Natural killer cell treated with Interleukin-12 subunit alpha and Interleukin-12 subunit beta and Interleukin-15 and Interleukin-18, amount 100 ng/mL, for 72 hours (primary cell): ENCODE results near the gene TMEM117. TPM values are rescaled to one million over a fixed set of nuclear protein-coding genes. Genes with fewer than 3 reads are reported as not detected.

Source experiments
- ATAC-seq, 2 donors: fragments of 150-1000 bp; cut with Tn5 transposase in 1 of 2; sonication (Bioruptor Pico), chemical (Tn5 transposase) in 1 of 2; 2 replicates each; pipeline ENCODE4 v1.10.0; 2021
- DNase-seq: peaks from one replicate; pipeline ENCODE4 v3.0.0; 2022; ENCODE audit warnings: low spot score
- H3K27ac Mint-ChIP-seq, 2 donors: 1 replicate in 1 of 2; 2 replicates in 1 of 2; pipeline ENCODE4 v1.8.0; 2022; ENCODE audit warnings: mixed read lengths in 2 of 2, mild to moderate bottlenecking in 1 of 2, moderate library complexity in 1 of 2
- H3K27me3 Mint-ChIP-seq, 2 donors: 1 replicate in 1 of 2; 2 replicates in 1 of 2; pipeline ENCODE4 v1.8.0; 2022; ENCODE audit warnings: mixed read lengths in 2 of 2
- H3K36me3 Mint-ChIP-seq: one replicate; pipeline ENCODE4 v1.8.0; 2022; ENCODE audit warnings: mixed read lengths
- H3K4me1 Mint-ChIP-seq, 2 donors: 1 replicate in 1 of 2; 2 replicates in 1 of 2; pipeline ENCODE4 v1.8.0; 2022; ENCODE audit warnings: low read depth in 2 of 2, mixed read lengths in 2 of 2, mild to moderate bottlenecking in 1 of 2
- H3K4me3 Mint-ChIP-seq: one replicate; pipeline ENCODE4 v1.8.0; 2022; ENCODE audit warnings: mixed read lengths
- H3K9me3 Mint-ChIP-seq: 2 replicates; pipeline ENCODE4 v1.8.0; 2022; ENCODE audit warnings: mixed read lengths
- total RNA-seq, 2 donors: library from RNA; stranded (reverse); gene quantifications; one replicate each; pipeline ENCODE4 v1.2.3, GENCODE V29; 2022

TMEM117 gene
- total RNA-seq, 2 donors from 2014 or later, result 2.4 to 5.0 TPM

DNA sequence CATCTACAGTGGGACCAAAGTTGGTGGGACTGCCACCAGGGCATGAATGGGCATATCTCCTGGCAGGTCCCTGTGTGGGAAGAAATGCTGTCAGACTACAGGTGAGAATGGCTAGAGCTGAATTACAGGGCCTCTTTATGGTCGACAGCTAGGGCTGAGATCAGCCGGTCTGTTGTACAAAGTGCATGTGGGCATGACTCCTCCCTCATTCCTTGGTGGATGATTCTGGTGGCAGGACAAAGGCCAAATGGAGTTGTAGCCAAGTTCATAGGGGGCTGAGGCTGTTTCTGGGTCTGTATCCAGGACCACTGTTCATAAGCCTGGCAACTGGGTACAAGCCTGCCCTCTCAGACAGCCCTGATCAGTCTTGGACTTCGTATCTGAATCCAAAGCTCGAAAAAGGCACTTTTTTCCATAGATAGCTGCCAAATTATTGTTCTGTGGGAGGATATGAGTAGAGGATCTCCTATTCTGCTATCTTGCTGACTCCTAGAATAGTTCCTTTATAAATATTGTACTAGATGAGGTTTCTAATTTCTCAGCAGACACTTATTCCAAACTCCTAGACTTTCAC, 460.8 kb downstream of the TMEM117 start:
- ATAC-seq, result no peak
- no peak for DNase-seq
- Mint-ChIP-seq H3K27me3 (no peaks in the 10 kb centered on the region), H3K4me1 (no peaks in the 10 kb centered on the region), H3K36me3 (peaks cover 7% of the 10 kb centered on the region), H3K9me3 (peaks cover 16% of the 10 kb centered on the region), H3K4me3 (no peak overlapping the region), H3K27ac (no peak overlapping the region)

DNA sequence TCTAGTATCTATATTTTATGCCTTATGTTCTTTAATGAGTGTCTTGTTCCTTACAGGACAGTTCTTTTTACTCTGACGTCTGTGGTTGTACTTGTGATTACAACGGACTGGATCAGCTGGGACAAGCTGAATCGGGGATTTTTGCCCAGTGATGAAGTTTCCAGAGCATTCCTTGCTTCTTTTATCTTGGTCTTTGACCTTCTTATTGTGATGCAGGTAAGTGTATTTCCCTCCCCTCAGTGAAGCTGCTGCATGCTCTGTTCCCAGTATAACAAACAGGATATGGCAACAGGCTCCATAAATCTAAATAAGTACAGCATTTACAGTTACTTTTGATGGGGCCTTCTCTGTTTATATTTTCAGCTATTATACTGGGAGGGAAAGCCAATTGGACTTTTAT, 463.6 kb downstream of the TMEM117 start:
- Mint-ChIP-seq H3K4me3 (no peak overlapping the region), H3K36me3 (peaks cover 13% of the 10 kb centered on the region), H3K4me1 (no peaks in the 10 kb centered on the region), H3K27ac (no peak overlapping the region), H3K9me3 (peaks cover 17% of the 10 kb centered on the region), H3K27me3 (no peaks in the 10 kb centered on the region)
- ATAC-seq, result no peak
- no peak for DNase-seq

DNA sequence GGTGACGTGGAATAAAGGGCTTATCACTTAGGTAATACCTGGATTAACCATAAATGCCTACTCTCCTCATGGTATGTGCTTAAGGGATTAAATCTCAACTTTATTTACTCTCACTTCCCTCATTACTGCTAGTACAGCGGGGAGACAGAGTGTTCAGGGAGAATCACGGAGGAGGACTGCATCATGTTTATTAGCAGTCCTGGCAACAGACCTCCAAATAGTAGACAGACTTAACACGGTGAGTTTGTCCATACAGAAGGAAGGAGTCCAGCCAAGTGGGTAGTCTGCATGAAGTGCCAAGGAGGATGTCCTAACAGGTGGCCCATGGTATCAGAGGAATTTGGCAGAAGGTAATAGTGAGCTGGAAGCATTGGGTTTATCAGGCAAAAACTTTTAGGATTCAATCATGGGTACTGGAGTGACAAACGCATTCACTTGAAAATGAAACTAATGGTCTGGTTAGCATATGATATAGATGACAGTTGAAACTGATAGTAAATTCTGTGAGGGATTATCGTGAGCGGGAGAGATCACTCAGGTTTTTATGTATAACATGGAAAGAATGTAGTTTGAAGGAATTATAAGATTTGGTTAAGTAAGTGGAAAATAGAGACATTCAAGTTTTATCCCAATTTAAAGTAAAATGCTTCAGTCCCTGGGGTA, 471.8 kb downstream of the TMEM117 start:
- H3K27me3 Mint-ChIP-seq, result no peaks in the 10 kb centered on the region
- H3K4me3 Mint-ChIP-seq, result no peak overlapping the region
- no peaks in the 10 kb centered on the region for H3K4me1 Mint-ChIP-seq
- DNase-seq, result no peak
- ATAC-seq, result no peak
- H3K27ac Mint-ChIP-seq, result no peak overlapping the region
- peaks cover 11% of the 10 kb centered on the region for H3K9me3 Mint-ChIP-seq
- peaks cover 9% of the 10 kb centered on the region for H3K36me3 Mint-ChIP-seq

DNA sequence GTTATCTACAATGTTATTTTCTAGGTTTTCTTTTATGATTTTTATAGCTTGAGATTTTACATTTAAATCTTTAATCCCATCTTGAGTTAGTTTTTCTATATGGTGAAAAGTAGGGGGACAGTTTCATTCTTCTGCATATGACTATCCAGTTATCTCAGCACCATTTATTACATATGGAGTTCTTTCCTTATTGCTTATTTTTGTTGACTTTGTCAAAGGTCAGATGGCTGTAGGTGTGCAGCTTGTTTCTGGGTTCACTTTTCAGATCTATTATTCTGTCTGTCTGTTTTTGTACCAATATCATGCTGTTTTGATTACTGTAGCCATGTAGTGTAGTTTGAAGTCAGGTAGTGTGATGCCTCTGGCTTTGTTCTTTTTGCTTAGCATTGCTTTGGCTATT, 477.3 kb downstream of the TMEM117 start:
- Mint-ChIP-seq H3K27me3 (no peaks in the 10 kb centered on the region), H3K36me3 (no peaks in the 10 kb centered on the region), H3K27ac (no peak overlapping the region), H3K4me3 (no peak overlapping the region), H3K9me3 (peaks cover 12% of the 10 kb centered on the region), H3K4me1 (no peaks in the 10 kb centered on the region)
- ATAC-seq (no peak), DNase-seq (no peak)

DNA sequence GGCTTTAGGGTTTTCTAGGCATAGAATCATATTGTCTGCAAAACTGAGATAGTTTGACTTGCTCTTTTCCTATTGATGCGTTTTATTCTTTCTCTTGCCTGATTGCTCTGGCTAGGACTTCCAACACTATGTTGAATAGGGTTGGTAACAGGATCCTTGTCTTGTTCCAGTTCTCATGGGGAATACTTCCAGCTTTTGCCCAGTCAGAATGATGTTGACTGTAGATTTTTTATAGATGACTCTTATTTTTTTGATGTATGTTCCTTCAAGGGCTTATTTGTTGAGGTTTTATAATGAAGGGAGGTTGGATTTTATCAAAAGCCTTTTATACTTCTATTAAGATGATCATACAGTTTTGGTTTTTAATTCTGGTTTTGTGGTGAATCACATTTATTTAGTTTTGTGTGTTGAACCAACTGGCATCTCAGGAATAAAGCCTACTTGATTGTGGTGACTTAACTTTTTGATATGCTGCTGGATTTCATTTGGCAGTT, 478.2 kb downstream of the TMEM117 start:
- H3K27ac Mint-ChIP-seq, result no peak overlapping the region
- no peak overlapping the region for H3K4me3 Mint-ChIP-seq
- DNase-seq, result no peak
- H3K9me3 Mint-ChIP-seq, result peaks cover 12% of the 10 kb centered on the region
- H3K4me1 Mint-ChIP-seq, result no peaks in the 10 kb centered on the region
- H3K27me3 Mint-ChIP-seq, result no peaks in the 10 kb centered on the region
- ATAC-seq, result no peak
- no peaks in the 10 kb centered on the region for H3K36me3 Mint-ChIP-seq

DNA sequence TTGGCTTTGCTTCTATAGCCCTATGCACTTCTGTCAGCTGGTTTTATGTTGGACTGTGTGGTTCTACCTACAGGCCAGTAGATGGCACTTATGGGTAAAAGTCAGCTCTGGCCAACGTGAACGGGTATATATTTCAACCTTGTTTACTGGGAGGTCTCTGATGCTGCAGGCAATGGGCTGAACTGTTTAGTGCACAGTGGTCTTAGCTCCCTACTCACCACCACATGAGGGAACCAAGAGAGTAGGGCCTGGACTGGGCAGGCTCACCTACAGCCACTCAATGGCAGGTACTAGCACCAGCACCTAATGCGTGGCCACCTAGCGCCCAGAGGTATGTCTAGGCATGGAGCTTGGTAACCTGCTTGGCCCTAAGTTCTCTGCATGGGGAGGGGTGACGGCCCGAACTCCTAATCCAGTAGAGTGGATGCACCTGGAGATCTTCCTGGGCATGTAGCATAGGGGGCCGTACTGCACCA, 481.8 kb downstream of the TMEM117 start:
- H3K9me3 Mint-ChIP-seq, result peaks cover 9% of the 10 kb centered on the region
- H3K36me3 Mint-ChIP-seq, result no peaks in the 10 kb centered on the region
- DNase-seq (no peak), ATAC-seq (no peak)
- H3K4me1 Mint-ChIP-seq, result no peaks in the 10 kb centered on the region
- H3K4me3 Mint-ChIP-seq, result no peak overlapping the region
- no peak overlapping the region for H3K27ac Mint-ChIP-seq
- H3K27me3 Mint-ChIP-seq, result no peaks in the 10 kb centered on the region

DNA sequence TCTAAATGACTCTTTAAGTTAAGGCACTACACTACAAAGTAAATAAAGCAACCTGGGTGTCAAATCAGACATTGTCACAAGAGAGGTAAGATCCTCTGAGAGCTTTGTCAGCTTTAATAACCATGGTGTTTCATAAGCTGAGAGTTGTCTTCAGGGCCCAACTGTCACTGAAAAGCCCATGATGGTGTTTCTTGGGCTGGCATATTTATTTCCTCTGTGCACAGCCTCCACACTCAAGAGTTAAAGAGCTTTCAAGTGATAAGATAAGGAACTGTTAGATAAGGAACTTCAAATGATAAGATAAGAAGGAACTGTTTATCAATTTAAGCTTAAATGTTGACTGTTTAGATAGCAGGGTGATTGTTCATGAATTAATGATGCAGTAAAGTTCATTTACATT, 495.4 kb downstream of the TMEM117 start:
- DNase-seq, result no peak
- H3K4me1 Mint-ChIP-seq, result no peaks in the 10 kb centered on the region
- peaks cover 12% of the 10 kb centered on the region for H3K9me3 Mint-ChIP-seq
- ATAC-seq, result no peak
- H3K4me3 Mint-ChIP-seq, result no peak overlapping the region
- no peaks in the 10 kb centered on the region for H3K27me3 Mint-ChIP-seq
- no peaks in the 10 kb centered on the region for H3K36me3 Mint-ChIP-seq
- H3K27ac Mint-ChIP-seq, result no peak overlapping the region

DNA sequence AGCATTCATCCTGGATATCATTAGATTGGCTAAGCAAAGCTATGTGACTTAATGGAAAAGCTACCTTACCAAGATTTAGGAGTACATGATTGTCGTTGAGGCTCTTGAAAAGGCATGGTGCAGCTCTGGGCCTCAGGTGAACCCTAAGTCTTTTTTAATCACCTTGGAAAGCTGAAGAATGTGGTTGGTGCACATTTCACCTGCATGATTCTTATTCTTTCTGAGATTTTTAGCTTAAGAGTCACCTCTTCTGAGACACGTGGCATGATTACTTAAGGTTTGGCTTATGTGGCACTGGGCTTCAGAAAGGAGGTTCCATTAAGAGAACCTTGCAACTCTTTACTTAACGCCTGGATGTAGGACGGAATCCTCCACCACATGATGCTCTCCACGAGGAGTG, 498.5 kb downstream of the TMEM117 start:
- DNase-seq (no peak), ATAC-seq (no peak)
- Mint-ChIP-seq H3K4me1 (no peaks in the 10 kb centered on the region), H3K36me3 (no peaks in the 10 kb centered on the region), H3K27ac (no peak overlapping the region), H3K4me3 (no peak overlapping the region), H3K9me3 (peaks cover 18% of the 10 kb centered on the region), H3K27me3 (no peaks in the 10 kb centered on the region)

DNA sequence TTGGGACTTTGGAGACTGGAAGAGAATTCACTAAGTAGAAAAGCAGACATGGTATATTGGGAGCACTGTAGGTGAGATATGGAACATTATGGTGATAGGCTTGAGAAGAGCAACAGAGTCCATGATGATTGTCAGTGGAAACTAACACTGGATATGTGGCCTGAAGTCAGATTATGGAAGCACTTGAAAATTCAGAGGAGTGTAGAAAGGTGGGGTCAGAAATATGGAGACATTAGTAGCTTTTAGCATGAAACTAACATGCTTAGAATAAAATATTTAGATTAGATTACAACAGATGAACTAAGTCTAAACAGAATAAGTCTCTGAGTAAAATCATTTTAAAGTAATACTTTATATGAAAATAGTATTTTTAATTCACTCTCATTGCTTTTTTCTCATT, 499.1 kb downstream of the TMEM117 start:
- DNase-seq (no peak), ATAC-seq (no peak)
- Mint-ChIP-seq H3K4me3 (no peak overlapping the region), H3K4me1 (no peaks in the 10 kb centered on the region), H3K27me3 (no peaks in the 10 kb centered on the region), H3K36me3 (no peaks in the 10 kb centered on the region), H3K27ac (no peak overlapping the region), H3K9me3 (peaks cover 13% of the 10 kb centered on the region)

DNA sequence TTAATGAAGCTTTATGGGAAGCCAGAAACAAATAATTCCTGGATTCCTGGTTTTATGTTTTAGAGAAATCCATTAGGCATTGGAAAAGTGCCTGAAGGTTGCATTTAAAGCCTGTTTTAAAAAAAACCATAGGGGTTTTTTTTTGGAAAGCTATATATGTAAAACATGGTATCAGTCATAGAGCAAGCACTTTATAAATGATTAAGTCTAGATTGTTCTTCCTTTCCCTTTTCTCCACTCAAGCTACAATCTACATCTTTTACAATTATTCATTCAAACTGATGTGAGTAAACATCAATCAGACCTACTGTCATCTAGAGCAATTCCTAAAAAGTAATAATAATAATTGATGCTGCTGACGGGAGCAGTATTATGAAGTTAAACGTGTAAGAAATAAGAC, 500.7 kb downstream of the TMEM117 start:
- no peak overlapping the region for H3K4me3 Mint-ChIP-seq
- no peak overlapping the region for H3K27ac Mint-ChIP-seq
- H3K4me1 Mint-ChIP-seq, result no peaks in the 10 kb centered on the region
- no peaks in the 10 kb centered on the region for H3K36me3 Mint-ChIP-seq
- no peak for ATAC-seq
- H3K27me3 Mint-ChIP-seq, result no peaks in the 10 kb centered on the region
- peaks cover 17% of the 10 kb centered on the region for H3K9me3 Mint-ChIP-seq
- DNase-seq, result no peak

DNA sequence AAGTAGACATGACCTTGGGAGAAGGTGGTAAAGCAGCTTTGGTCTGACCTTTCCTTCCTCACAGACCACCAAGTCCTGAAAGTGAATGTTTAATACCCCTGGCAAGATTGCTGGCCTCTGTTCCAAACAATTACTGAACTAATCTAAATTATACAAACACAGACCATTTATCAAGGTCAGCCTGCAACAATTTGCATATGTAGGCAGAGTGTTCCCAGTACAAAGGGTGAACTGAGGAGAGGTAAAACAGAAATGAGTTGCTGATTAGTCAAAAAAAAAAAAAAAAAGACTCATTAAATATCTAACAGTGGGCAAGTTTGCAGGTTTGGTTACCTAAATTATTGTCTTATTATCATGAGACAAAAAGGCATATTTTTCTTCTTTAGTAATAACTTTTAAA, 506.5 kb downstream of the TMEM117 start:
- no peaks in the 10 kb centered on the region for H3K4me1 Mint-ChIP-seq
- peaks cover 23% of the 10 kb centered on the region for H3K9me3 Mint-ChIP-seq
- no peak overlapping the region for H3K4me3 Mint-ChIP-seq
- H3K27me3 Mint-ChIP-seq, result no peaks in the 10 kb centered on the region
- DNase-seq, result no peak
- no peak overlapping the region for H3K27ac Mint-ChIP-seq
- no peaks in the 10 kb centered on the region for H3K36me3 Mint-ChIP-seq
- ATAC-seq, result no peak

DNA sequence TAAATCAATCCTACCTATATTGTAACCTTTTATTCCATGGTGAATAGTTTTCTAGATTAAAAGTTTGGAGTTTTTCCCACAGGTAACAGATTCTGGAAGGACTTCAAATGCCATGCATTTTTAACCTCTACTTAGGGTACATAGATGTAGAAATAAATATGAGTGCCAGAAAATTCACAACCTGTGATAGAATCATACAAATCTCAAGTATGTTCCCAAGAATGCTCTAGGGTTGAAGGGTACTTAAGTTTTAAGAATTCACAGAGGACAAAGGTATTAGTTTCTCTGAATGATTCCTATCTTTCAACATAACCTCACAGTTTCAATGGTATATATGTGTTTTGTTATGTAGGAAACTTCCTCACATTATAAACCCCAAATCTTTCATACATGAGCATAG, 511.3 kb downstream of the TMEM117 start:
- no peaks in the 10 kb centered on the region for H3K4me1 Mint-ChIP-seq
- DNase-seq (no peak), ATAC-seq (no peak)

DNA sequence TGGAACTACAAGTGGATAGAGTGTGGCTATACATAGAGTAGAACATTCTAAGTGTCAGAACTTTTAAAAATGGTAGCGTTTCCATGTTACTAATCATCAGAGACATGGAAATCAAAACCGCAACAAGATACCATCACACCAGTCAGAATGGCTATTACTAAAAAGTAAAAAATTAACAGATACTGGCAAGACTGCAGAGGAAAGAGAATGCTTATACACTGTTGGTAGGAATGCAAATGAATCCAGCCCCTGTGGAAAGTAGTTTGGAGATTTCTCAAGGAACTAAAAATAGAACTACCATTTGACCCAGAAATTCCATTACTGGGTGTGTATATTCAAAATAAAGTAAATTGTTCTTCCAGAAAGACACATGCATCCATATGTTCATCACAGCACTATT, 521.6 kb downstream of the TMEM117 start:
- Mint-ChIP-seq H3K4me1 (no peaks in the 10 kb centered on the region), H3K36me3 (no peaks in the 10 kb centered on the region), H3K9me3 (peaks cover 11% of the 10 kb centered on the region), H3K27ac (no peak overlapping the region), H3K27me3 (no peaks in the 10 kb centered on the region), H3K4me3 (no peak overlapping the region)
- DNase-seq (no peak), ATAC-seq (no peak)

More for the DNA sequence above, 511.3 kb downstream of the TMEM117 start:
- H3K9me3 Mint-ChIP-seq, result peaks cover 17% of the 10 kb centered on the region
- no peak overlapping the region for H3K4me3 Mint-ChIP-seq
- H3K27ac Mint-ChIP-seq, result no peak overlapping the region
- no peaks in the 10 kb centered on the region for H3K36me3 Mint-ChIP-seq
- H3K27me3 Mint-ChIP-seq, result no peaks in the 10 kb centered on the region

DNA sequence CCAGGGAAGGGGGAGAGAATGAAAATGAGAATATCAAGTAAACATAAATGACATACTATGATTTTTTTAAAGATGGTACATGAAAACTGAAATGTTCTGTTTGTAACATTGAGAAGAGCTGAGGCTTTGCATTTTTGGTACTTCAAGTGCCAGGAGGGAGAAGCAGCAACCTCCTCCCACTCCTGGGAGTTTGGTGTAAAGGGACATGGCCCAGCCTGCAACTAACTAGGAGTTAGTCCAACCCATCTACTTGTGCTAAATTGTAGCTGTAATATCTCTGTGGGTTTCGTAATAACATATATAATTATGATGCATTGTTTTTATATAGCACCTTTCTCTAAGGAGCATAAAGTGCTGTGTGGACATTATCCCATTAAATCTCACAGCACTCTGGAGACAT, 522.8 kb downstream of the TMEM117 start:
- Mint-ChIP-seq H3K4me1 (no peaks in the 10 kb centered on the region), H3K9me3 (peaks cover 11% of the 10 kb centered on the region), H3K36me3 (no peaks in the 10 kb centered on the region), H3K27ac (no peak overlapping the region), H3K27me3 (no peaks in the 10 kb centered on the region), H3K4me3 (no peak overlapping the region)
- DNase-seq (no peak), ATAC-seq (no peak)

DNA sequence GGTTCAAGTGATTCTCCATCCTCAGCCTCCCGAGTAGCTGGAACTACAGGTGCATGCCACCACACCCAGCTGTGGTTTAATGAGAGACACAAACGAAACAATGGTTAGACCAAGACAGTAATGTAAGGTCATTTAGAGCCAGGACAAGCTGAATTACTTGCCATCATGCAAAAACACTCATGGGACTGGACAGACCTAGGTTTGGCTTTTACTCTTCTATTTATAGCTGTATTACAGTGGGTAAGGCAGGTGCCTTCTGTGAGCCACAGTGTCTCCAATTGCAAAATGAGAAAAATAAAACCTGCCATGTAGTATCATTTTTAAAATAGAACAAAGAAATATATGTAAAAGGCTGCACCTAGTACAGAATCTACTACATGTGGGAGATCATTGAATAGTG, 527.1 kb downstream of the TMEM117 start:
- Mint-ChIP-seq H3K4me1 (no peaks in the 10 kb centered on the region), H3K27ac (no peak overlapping the region), H3K9me3 (peaks cover 3% of the 10 kb centered on the region), H3K4me3 (no peak overlapping the region), H3K27me3 (no peaks in the 10 kb centered on the region), H3K36me3 (no peaks in the 10 kb centered on the region)
- ATAC-seq, result no peak
- DNase-seq, result no peak
